WTC11 (cell line): Measurements from ENCODE around the gene SURF6. TPM values are rescaled to one million over a fixed set of nuclear protein-coding genes. Genes with fewer than 3 reads are reported as not detected.

Source experiments
- ATAC-seq: fragments of 200-7000 bp; cut with Tn5 transposase; 2 replicates; pipeline ENCODE4 v1.10.0; 2021; ENCODE audit warnings: mild to moderate bottlenecking, moderate library complexity
- CTCF ChIA-PET: fragments of 300-600 bp; sonication (Branson Sonifier 250); formaldehyde crosslinking; loops from one replicate; lab custom pipeline; 2021; ENCODE audit warnings: antibody characterized with exemption; lab: Charles Lee
- POLR2A ChIA-PET: fragments of 350-600 bp; sonication (Branson Sonifier 250); formaldehyde crosslinking; loops from one replicate; lab custom pipeline; 2021; ENCODE audit warnings: antibody characterized with exemption; lab: Charles Lee
- DNase-seq: peaks from one replicate; pipeline ENCODE4 v3.0.0; 2021; ENCODE audit warnings: low spot score
- H3K27ac Mint-ChIP-seq: 2 replicates; pipeline ENCODE4 v1.8.0; 2021; ENCODE audit warnings: mixed read lengths
- H3K27me3 Mint-ChIP-seq: 2 replicates; pipeline ENCODE4 v1.8.0; 2021; ENCODE audit warnings: low read depth, mild to moderate bottlenecking, moderate library complexity, mixed read lengths
- H3K36me3 Mint-ChIP-seq: 2 replicates; pipeline ENCODE4 v1.8.0; 2021; ENCODE audit warnings: mixed read lengths
- H3K4me1 Mint-ChIP-seq: 2 replicates; pipeline ENCODE4 v1.8.0; 2022; ENCODE audit warnings: mixed read lengths
- H3K4me3 Mint-ChIP-seq: 2 replicates; pipeline ENCODE4 v1.8.0; 2021; ENCODE audit warnings: mild to moderate bottlenecking, moderate library complexity, mixed read lengths
- H3K9me3 Mint-ChIP-seq: 2 replicates; pipeline ENCODE4 v1.8.0; 2021; ENCODE audit warnings: mixed read lengths
- ATF1 ChIP-seq: sonication (generic); formaldehyde crosslinking; IDR thresholded peaks from 2 replicates; pipeline ENCODE4 v1.8.1; 2023; ENCODE audit warnings: mild to moderate bottlenecking, moderate library complexity, missing genetic modification reagents
- ESRRA ChIP-seq: sonication (generic); formaldehyde crosslinking; IDR thresholded peaks from 2 replicates; pipeline ENCODE4 v1.8.1; 2022; ENCODE audit warnings: mild to moderate bottlenecking, missing genetic modification reagents, borderline replicate concordance
- FOXJ3 ChIP-seq: sonication (generic); formaldehyde crosslinking; IDR thresholded peaks from 2 replicates; pipeline ENCODE4 v1.9.0; 2021; ENCODE audit warnings: missing genetic modification reagents, mild to moderate bottlenecking, borderline replicate concordance
- GABPB1 ChIP-seq: sonication (generic); formaldehyde crosslinking; IDR thresholded peaks from 2 replicates; pipeline ENCODE4 v1.8.1; 2023; ENCODE audit warnings: mild to moderate bottlenecking, missing genetic modification reagents
- IRF1 ChIP-seq: sonication (generic); formaldehyde crosslinking; IDR thresholded peaks from 2 replicates; pipeline ENCODE4 v1.8.0; 2023; ENCODE audit warnings: missing genetic modification reagents
- IRF2 ChIP-seq: sonication (generic); formaldehyde crosslinking; IDR thresholded peaks from 2 replicates; pipeline ENCODE4 v1.8.0; 2022; ENCODE audit warnings: low read depth, missing genetic modification reagents, borderline replicate concordance
- MXD4 ChIP-seq: fragments of 250-450 bp; sonication (Bioruptor Pico); IDR thresholded peaks from 2 replicates; pipeline ENCODE4 v1.8.0; 2021; ENCODE audit warnings: mild to moderate bottlenecking, moderate library complexity, borderline replicate concordance
- NFATC4 ChIP-seq: fragments of 250-450 bp; sonication (Bioruptor Pico); IDR thresholded peaks from 2 replicates; pipeline ENCODE4 v1.9.0; 2021; ENCODE audit warnings: mild to moderate bottlenecking
- NR1H2 ChIP-seq: sonication (generic); formaldehyde crosslinking; IDR thresholded peaks from 2 replicates; pipeline ENCODE4 v1.9.0; 2021; ENCODE audit warnings: mild to moderate bottlenecking, moderate library complexity, missing genetic modification reagents
- SMAD3 ChIP-seq: sonication (generic); formaldehyde crosslinking; IDR thresholded peaks from 2 replicates; pipeline ENCODE4 v1.8.0; 2022; ENCODE audit warnings: missing genetic modification reagents, mild to moderate bottlenecking, borderline replicate concordance
- SMAD4 ChIP-seq: sonication (generic); formaldehyde crosslinking; IDR thresholded peaks from 2 replicates; pipeline ENCODE4 v1.8.0; 2022; ENCODE audit warnings: mild to moderate bottlenecking, missing genetic modification reagents
- TEAD4 ChIP-seq: sonication (generic); formaldehyde crosslinking; IDR thresholded peaks from 2 replicates; pipeline ENCODE4 v1.8.0; 2022; ENCODE audit warnings: mild to moderate bottlenecking, missing genetic modification reagents
- TP53 ChIP-seq: sonication (generic); formaldehyde crosslinking; IDR thresholded peaks from 2 replicates; pipeline ENCODE4 v1.8.1; 2023; ENCODE audit warnings: mild to moderate bottlenecking, missing genetic modification reagents
- ZNF281 ChIP-seq: sonication (generic); formaldehyde crosslinking; IDR thresholded peaks from 2 replicates; pipeline ENCODE4 v1.8.0; 2023; ENCODE audit warnings: mild to moderate bottlenecking, missing genetic modification reagents
- total RNA-seq: library from RNA; stranded (reverse); gene quantifications from 3 replicates; pipeline ENCODE4 v1.2.3, GENCODE V29; 2021
- TF ChIP-seq, protein P1 (sequence below): sonication (generic); formaldehyde crosslinking; IDR thresholded peaks from 2 replicates; pipeline ENCODE4 v1.8.1; 2022; ENCODE audit warnings: mild to moderate bottlenecking, moderate library complexity, missing genetic modification reagents
- TF ChIP-seq, protein P2 (sequence below): sonication (generic); formaldehyde crosslinking; IDR thresholded peaks from 2 replicates; pipeline ENCODE4 v1.8.0; 2023; ENCODE audit warnings: missing genetic modification reagents, mild to moderate bottlenecking, borderline replicate concordance
- TF ChIP-seq, protein P3 (sequence below): fragments of 200-600 bp; IDR thresholded peaks from 2 replicates; pipeline ENCODE4 v1.8.0; 2022; ENCODE audit warnings: antibody characterized with exemption
- TF ChIP-seq, protein P4 (sequence below): sonication (generic); formaldehyde crosslinking; IDR thresholded peaks from 2 replicates; pipeline ENCODE4 v1.8.1; 2022; ENCODE audit warnings: mild to moderate bottlenecking, missing genetic modification reagents, moderate library complexity, borderline replicate concordance
- TF ChIP-seq, protein P5 (sequence below): sonication (generic); formaldehyde crosslinking; IDR thresholded peaks from 2 replicates; pipeline ENCODE4 v1.8.0; 2022; ENCODE audit warnings: mild to moderate bottlenecking, missing genetic modification reagents

SURF6 gene
- total RNA-seq, 1 experiment from 2014 or later: 67.2 TPM

DNA sequence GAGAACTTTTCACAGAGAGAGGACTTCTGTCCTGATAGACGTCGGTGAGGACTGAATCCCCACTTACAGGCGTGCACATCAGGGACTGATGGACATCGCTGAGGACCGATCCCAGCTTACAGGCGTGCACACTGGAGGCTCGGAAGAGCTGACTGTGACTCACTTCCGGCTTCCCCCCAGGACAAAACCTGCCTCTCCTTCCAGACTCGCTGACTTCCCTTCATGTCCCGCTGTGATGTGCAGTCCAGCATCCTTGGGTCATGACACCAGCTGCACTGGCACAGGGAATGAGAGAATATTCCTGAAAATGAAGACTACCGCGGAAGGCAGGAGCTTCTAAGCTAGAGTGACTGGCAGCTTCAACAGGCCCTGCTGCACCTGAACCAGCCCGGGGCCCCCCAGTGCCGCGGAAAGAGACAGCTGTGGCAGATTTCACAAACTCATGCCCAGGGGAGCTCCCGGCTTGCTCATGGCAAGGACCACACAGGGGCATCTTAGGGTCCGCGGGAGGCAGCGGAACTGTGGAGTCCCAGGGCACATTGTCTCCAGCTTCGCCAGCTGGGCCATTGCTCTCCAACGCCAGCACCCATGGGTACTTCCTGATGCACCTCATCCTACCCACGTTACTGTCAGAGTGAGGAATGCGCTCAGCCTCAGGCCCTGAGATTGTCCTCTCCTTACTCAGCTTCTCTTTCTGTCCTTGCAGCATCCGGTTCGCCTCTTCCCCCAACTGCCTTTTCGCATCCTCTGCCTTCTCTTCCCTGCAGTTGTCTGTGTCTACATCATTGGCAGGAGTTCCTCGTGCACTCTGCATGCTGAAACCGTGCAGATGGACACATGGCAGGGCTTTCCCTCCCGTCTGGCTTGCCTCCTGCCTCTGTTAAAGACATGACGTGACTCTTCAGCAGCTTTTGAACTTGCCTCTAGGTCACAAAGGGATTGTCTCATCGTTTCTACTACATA is 29.5 kb downstream of the SURF6 start (continued):
- TF ChIP-seq, protein P1, sequence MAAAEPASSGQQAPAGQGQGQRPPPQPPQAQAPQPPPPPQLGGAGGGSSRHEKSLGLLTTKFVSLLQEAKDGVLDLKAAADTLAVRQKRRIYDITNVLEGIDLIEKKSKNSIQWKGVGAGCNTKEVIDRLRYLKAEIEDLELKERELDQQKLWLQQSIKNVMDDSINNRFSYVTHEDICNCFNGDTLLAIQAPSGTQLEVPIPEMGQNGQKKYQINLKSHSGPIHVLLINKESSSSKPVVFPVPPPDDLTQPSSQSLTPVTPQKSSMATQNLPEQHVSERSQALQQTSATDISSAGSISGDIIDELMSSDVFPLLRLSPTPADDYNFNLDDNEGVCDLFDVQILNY (CRISPR knock-in tag): no peak
- TF ChIP-seq, protein P2, sequence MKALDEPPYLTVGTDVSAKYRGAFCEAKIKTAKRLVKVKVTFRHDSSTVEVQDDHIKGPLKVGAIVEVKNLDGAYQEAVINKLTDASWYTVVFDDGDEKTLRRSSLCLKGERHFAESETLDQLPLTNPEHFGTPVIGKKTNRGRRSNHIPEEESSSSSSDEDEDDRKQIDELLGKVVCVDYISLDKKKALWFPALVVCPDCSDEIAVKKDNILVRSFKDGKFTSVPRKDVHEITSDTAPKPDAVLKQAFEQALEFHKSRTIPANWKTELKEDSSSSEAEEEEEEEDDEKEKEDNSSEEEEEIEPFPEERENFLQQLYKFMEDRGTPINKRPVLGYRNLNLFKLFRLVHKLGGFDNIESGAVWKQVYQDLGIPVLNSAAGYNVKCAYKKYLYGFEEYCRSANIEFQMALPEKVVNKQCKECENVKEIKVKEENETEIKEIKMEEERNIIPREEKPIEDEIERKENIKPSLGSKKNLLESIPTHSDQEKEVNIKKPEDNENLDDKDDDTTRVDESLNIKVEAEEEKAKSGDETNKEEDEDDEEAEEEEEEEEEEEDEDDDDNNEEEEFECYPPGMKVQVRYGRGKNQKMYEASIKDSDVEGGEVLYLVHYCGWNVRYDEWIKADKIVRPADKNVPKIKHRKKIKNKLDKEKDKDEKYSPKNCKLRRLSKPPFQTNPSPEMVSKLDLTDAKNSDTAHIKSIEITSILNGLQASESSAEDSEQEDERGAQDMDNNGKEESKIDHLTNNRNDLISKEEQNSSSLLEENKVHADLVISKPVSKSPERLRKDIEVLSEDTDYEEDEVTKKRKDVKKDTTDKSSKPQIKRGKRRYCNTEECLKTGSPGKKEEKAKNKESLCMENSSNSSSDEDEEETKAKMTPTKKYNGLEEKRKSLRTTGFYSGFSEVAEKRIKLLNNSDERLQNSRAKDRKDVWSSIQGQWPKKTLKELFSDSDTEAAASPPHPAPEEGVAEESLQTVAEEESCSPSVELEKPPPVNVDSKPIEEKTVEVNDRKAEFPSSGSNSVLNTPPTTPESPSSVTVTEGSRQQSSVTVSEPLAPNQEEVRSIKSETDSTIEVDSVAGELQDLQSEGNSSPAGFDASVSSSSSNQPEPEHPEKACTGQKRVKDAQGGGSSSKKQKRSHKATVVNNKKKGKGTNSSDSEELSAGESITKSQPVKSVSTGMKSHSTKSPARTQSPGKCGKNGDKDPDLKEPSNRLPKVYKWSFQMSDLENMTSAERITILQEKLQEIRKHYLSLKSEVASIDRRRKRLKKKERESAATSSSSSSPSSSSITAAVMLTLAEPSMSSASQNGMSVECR: no peak
- TF ChIP-seq NFATC4 (CRISPR knock-in tag) (no peak), SMAD4 (CRISPR knock-in tag) (no peak)
- TF ChIP-seq, protein P3, sequence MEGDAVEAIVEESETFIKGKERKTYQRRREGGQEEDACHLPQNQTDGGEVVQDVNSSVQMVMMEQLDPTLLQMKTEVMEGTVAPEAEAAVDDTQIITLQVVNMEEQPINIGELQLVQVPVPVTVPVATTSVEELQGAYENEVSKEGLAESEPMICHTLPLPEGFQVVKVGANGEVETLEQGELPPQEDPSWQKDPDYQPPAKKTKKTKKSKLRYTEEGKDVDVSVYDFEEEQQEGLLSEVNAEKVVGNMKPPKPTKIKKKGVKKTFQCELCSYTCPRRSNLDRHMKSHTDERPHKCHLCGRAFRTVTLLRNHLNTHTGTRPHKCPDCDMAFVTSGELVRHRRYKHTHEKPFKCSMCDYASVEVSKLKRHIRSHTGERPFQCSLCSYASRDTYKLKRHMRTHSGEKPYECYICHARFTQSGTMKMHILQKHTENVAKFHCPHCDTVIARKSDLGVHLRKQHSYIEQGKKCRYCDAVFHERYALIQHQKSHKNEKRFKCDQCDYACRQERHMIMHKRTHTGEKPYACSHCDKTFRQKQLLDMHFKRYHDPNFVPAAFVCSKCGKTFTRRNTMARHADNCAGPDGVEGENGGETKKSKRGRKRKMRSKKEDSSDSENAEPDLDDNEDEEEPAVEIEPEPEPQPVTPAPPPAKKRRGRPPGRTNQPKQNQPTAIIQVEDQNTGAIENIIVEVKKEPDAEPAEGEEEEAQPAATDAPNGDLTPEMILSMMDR: no peak

- peaks cover 15% of the 10 kb centered on the region for H3K27me3 Mint-ChIP-seq
- no peak overlapping the region for H3K27ac Mint-ChIP-seq
- ChIA-PET CTCF (interaction anchor here (1.3 kb wide), 1 partner anchor 119 kb away, joined by 15 read pairs; no protein-coding TSS in a partner anchor), POLR2A (no interaction called here)
- peaks cover 14% of the 10 kb centered on the region for H3K9me3 Mint-ChIP-seq
- H3K4me3 Mint-ChIP-seq: no peak overlapping the region
- no peaks in the 10 kb centered on the region for H3K4me1 Mint-ChIP-seq
- peaks cover 8% of the 10 kb centered on the region for H3K36me3 Mint-ChIP-seq
- ATAC-seq (no peak), DNase-seq (no peak)
- TF ChIP-seq ATF1 (CRISPR knock-in tag): no peak
- no peak for TF ChIP-seq NFATC4 (CRISPR knock-in tag)
- TF ChIP-seq FOXJ3 (CRISPR knock-in tag): no peak
- no peak for TF ChIP-seq MXD4 (CRISPR knock-in tag)
- TF ChIP-seq, protein P4, sequence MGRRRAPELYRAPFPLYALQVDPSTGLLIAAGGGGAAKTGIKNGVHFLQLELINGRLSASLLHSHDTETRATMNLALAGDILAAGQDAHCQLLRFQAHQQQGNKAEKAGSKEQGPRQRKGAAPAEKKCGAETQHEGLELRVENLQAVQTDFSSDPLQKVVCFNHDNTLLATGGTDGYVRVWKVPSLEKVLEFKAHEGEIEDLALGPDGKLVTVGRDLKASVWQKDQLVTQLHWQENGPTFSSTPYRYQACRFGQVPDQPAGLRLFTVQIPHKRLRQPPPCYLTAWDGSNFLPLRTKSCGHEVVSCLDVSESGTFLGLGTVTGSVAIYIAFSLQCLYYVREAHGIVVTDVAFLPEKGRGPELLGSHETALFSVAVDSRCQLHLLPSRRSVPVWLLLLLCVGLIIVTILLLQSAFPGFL: no peak
- TF ChIP-seq NR1H2 (CRISPR knock-in tag): no peak
- TF ChIP-seq ESRRA (CRISPR knock-in tag): no peak
- TF ChIP-seq SMAD3: no peak
- no peak for TF ChIP-seq TP53
- no peak for TF ChIP-seq IRF2 (CRISPR knock-in tag)
- no peak for TF ChIP-seq GABPB1
- TF ChIP-seq TEAD4 (CRISPR knock-in tag): no peak
- TF ChIP-seq IRF1 (CRISPR knock-in tag): no peak
- no peak for TF ChIP-seq ZNF281 (CRISPR knock-in tag)
- TF ChIP-seq, protein P5, sequence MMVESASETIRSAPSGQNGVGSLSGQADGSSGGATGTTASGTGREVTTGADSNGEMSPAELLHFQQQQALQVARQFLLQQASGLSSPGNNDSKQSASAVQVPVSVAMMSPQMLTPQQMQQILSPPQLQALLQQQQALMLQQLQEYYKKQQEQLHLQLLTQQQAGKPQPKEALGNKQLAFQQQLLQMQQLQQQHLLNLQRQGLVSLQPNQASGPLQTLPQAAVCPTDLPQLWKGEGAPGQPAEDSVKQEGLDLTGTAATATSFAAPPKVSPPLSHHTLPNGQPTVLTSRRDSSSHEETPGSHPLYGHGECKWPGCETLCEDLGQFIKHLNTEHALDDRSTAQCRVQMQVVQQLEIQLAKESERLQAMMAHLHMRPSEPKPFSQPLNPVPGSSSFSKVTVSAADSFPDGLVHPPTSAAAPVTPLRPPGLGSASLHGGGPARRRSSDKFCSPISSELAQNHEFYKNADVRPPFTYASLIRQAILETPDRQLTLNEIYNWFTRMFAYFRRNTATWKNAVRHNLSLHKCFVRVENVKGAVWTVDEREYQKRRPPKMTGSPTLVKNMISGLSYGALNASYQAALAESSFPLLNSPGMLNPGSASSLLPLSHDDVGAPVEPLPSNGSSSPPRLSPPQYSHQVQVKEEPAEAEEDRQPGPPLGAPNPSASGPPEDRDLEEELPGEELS: no peak
Measured at GRCh38 chr9:133305731-133306130, 30.3 kb downstream of the SURF6 start.
